ENCODE data around the gene SLC22A1.

SLC22A1 gene

GRCh38 chr6:160102956-160103824, 18.4 kb upstream of the SLC22A1 start:
- no peaks in the 10 kb centered on the region for H3K9me3 ChIP-seq (ENCODE audit: control insufficient read depth, insufficient read depth, low read depth, low read length)
- POLR2A ChIA-PET = no interaction called here
- peaks cover 0 to 80% of the 10 kb centered on the region in 2 experiments; a peak in 2 of 3 replicates for H3K36me3 ChIP-seq (ENCODE audit: control insufficient read depth in 2 of 2, insufficient read depth in 1 of 2, low read length in 2 of 2)
- peak; percentile 24; the same call in 1 of the 2 replicates for TF ChIP-seq ZNF654 (tag by site-specific recombination; IDR thresholded peaks at IDR 0.05; ENCODE audit: low read depth)
- TF ChIP-seq, protein P1, sequence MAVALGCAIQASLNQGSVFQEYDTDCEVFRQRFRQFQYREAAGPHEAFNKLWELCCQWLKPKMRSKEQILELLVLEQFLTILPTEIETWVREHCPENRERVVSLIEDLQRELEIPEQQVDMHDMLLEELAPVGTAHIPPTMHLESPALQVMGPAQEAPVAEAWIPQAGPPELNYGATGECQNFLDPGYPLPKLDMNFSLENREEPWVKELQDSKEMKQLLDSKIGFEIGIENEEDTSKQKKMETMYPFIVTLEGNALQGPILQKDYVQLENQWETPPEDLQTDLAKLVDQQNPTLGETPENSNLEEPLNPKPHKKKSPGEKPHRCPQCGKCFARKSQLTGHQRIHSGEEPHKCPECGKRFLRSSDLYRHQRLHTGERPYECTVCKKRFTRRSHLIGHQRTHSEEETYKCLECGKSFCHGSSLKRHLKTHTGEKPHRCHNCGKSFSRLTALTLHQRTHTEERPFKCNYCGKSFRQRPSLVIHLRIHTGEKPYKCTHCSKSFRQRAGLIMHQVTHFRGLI (tag by site-specific recombination; IDR thresholded peaks at IDR 0.05) = no peak
- TF ChIP-seq ZNF223 (tag by site-specific recombination; IDR thresholded peaks at IDR 0.05) = no peak
- no peak for TF ChIP-seq BCL11B (tag by site-specific recombination; IDR thresholded peaks at IDR 0.05; ENCODE audit: low read depth)
- no peaks in the 10 kb centered on the region for H3K4me1 ChIP-seq (ENCODE audit: control insufficient read depth, insufficient read depth, low read length)
- H3K4me3 ChIP-seq (ENCODE audit: low read depth, low read length) = no peak overlapping the region
- CTCF ChIA-PET = interaction anchor here (0.6 to 2.0 kb wide), 6 partner anchors 11 to 353 kb away, joined by 3 to 7 read pairs (median 4); no protein-coding TSS in a partner anchor
- no peak overlapping the region for H3K27ac ChIP-seq (ENCODE audit: extremely low read depth, low read depth, low read length)

- H3K36me3 ChIP-seq (ENCODE audit: control insufficient read depth in 2 of 2, insufficient read depth in 1 of 2, low read length in 2 of 2) = peaks cover 0 to 75% of the 10 kb centered on the region in 2 experiments; a peak in 2 of 3 replicates
- H3K4me1 ChIP-seq (ENCODE audit: control insufficient read depth, insufficient read depth, low read length) = no peaks in the 10 kb centered on the region
- CTCF ChIA-PET = interaction anchor here (0.6 to 1.6 kb wide), 3 partner anchors 12 to 351 kb away, joined by 3 to 6 read pairs (median 4); no protein-coding TSS in a partner anchor
- no peak overlapping the region for H3K4me3 ChIP-seq (ENCODE audit: low read depth, low read length)
- no peak overlapping the region for H3K27ac ChIP-seq (ENCODE audit: extremely low read depth, low read depth, low read length)
- no peak for TF ChIP-seq ZNF266 (tag by site-specific recombination; IDR thresholded peaks at IDR 0.05; ENCODE audit: low read depth)
- TF ChIP-seq ZBTB26 (tag by site-specific recombination; optimal IDR thresholded peaks at IDR 0.05) = no peak
- TF ChIP-seq ZNF132 (tag by site-specific recombination; IDR thresholded peaks at IDR 0.05; ENCODE audit: borderline replicate concordance) = no peak
- no peak for TF ChIP-seq PRDM1 (tag by site-specific recombination; IDR thresholded peaks at IDR 0.05)
- TF ChIP-seq ZFP3 (tag by site-specific recombination; IDR thresholded peaks at IDR 0.05; ENCODE audit: low read depth) = no peak
- no peak for TF ChIP-seq ZNF157 (tag by site-specific recombination; IDR thresholded peaks at IDR 0.05)
- TF ChIP-seq ZNF121 (tag by site-specific recombination; IDR thresholded peaks at IDR 0.05) = no peak
- no peak for TF ChIP-seq ZNF664 (tag by site-specific recombination; IDR thresholded peaks at IDR 0.05)
- TF ChIP-seq, protein P2, sequence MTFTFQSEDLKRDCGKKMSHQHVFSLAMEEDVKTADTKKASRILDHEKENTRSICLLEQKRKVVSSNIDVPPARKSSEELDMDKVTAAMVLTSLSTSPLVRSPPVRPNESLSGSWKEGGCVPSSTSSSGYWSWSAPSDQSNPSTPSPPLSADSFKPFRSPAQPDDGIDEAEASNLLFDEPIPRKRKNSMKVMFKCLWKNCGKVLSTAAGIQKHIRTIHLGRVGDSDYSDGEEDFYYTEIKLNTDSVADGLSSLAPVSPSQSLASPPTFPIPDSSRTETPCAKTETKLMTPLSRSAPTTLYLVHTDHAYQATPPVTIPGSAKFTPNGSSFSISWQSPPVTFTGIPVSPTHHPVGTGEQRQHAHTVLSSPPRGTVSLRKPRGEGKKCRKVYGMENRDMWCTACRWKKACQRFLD (tag by site-specific recombination; IDR thresholded peaks at IDR 0.05) = no peak
- no peak for TF ChIP-seq ZNF585B (tag by site-specific recombination; IDR thresholded peaks at IDR 0.05)
- no peak for TF ChIP-seq ZNF311 (tag by site-specific recombination; IDR thresholded peaks at IDR 0.05; ENCODE audit: borderline replicate concordance)
- no peak for TF ChIP-seq ZNF350 (tag by site-specific recombination; IDR thresholded peaks at IDR 0.05)
- no peak for TF ChIP-seq ZNF433 (tag by site-specific recombination; IDR thresholded peaks at IDR 0.05; ENCODE audit: low read depth)
- TF ChIP-seq ZNF221 (tag by site-specific recombination; IDR thresholded peaks at IDR 0.05; ENCODE audit: borderline replicate concordance) = no peak
- TF ChIP-seq ZNF394 (tag by site-specific recombination; IDR thresholded peaks at IDR 0.05; ENCODE audit: borderline replicate concordance) = no peak
- H3K9me3 ChIP-seq (ENCODE audit: control insufficient read depth, insufficient read depth, low read depth, low read length) = no peaks in the 10 kb centered on the region
- POLR2A ChIA-PET = no interaction called here
Measured at GRCh38 chr6:160103825-160104100, 17.9 kb upstream of the SLC22A1 start.
